Measurements from ENCODE around the gene COQ6. TPM values are rescaled to one million over a fixed set of nuclear protein-coding genes. Genes with fewer than 3 reads are reported as not detected.

Gene COQ6
- total RNA-seq, 1 experiment from 2014 or later, result 12.0 TPM

GRCh38 chr14:73913256-73913655, 36.8 kb upstream of the COQ6 start:
- Mint-ChIP-seq H3K27ac (0 out of 7 replicates have a peak overlapping the region, but pooled peaks of 1 of the 3 experiments have one; percentile 51), H3K27me3 (ENCODE audit: low read depth) (no peaks in the 10 kb centered on the region), H3K36me3 (ENCODE audit: insufficient read depth in 1 of 3, low read depth in 3 of 3) (peaks cover 31 to 63% (median 48%) of the 10 kb centered on the region in 3 experiments), H3K9me3 (peaks cover 3 to 4% of the 10 kb centered on the region in 2 experiments; a peak in 2 of 5 replicates), H3K4me3 (no peak overlapping the region), H3K4me1 (no peaks in the 10 kb centered on the region)
- no peak overlapping the region for H3K4ac ChIP-seq (ENCODE audit: low read depth, low read length)
- no peak for TF ChIP-seq CTCF (conservative IDR thresholded peaks at IDR 0.05)
- H2BK12ac ChIP-seq (ENCODE audit: insufficient read length, low read depth, low read length), result no peak overlapping the region
- no peak for DNase-seq
- no peak overlapping the region for H3K4me2 ChIP-seq (ENCODE audit: insufficient read depth, insufficient read length, low read length)
- no peak overlapping the region for H2BK20ac ChIP-seq (ENCODE audit: low read depth, low read length, poor library complexity, severe bottlenecking)
- no peaks in the 10 kb centered on the region for H3K23me2 ChIP-seq (ENCODE audit: insufficient read length, low read depth, low read length, poor library complexity, severe bottlenecking)
- H3K14ac ChIP-seq (ENCODE audit: insufficient read depth, low read length), result no peak overlapping the region
- peaks cover 3% of the 10 kb centered on the region for H3K79me1 ChIP-seq (ENCODE audit: insufficient read depth, low read depth, low read length, poor library complexity, severe bottlenecking)
- no peak overlapping the region for H3K56ac ChIP-seq (ENCODE audit: insufficient read length, low read depth, low read length)
- H2AK5ac ChIP-seq (ENCODE audit: insufficient read length, low read length), result no peak overlapping the region
- H3K18ac ChIP-seq (ENCODE audit: insufficient read length, low read depth, low read length), result no peak overlapping the region
- H4K20me1 ChIP-seq (ENCODE audit: control insufficient read depth, insufficient read depth, insufficient read length), result no peaks in the 10 kb centered on the region
- H2BK120ac ChIP-seq (ENCODE audit: low read depth, low read length, poor library complexity, severe bottlenecking), result no peak overlapping the region
- no CpG with 5 or more reads among the region's 3 CpGs for WGBS (ENCODE audit: extremely low coverage, insufficient read length, low lambda C conversion rate)
- no peak overlapping the region for H3T11ph ChIP-seq (ENCODE audit: low read length)
- no peak overlapping the region for H3K27ac ChIP-seq (ENCODE audit: insufficient read length, low read depth, low read length)
- no peak overlapping the region for H2BK5ac ChIP-seq (ENCODE audit: insufficient read length, low read length)
- H3K9ac ChIP-seq (ENCODE audit: extremely low read depth, insufficient read length, low read length), result no peak overlapping the region
- H3K9me3 ChIP-seq (ENCODE audit: control insufficient read depth, low read depth, low read length), result no peaks in the 10 kb centered on the region
- H2AFZ ChIP-seq (ENCODE audit: low read length), result no peak overlapping the region
- H4K8ac ChIP-seq (replicated peaks; ENCODE audit: insufficient read length, low read depth, low read length), result no peak overlapping the region
- no peak overlapping the region for H4K91ac ChIP-seq (ENCODE audit: insufficient read length, low read depth, low read length)
- no peak overlapping the region for H4K5ac ChIP-seq (ENCODE audit: insufficient read length, low read depth, low read length)
- no peaks in the 10 kb centered on the region; the same call in 1 of the 2 replicates for H3K79me2 ChIP-seq (ENCODE audit: insufficient read depth, low read length)
- no peak overlapping the region for H3K23ac ChIP-seq (ENCODE audit: insufficient read length, low read depth, low read length)
- H3K27me3 ChIP-seq (ENCODE audit: insufficient read depth, low read length), result no peaks in the 10 kb centered on the region
- H3K4me1 ChIP-seq (ENCODE audit: insufficient read depth, low read length), result no peaks in the 10 kb centered on the region
- H2BK15ac ChIP-seq (ENCODE audit: low read depth, low read length), result no peak overlapping the region
